ENCODE data around the gene NUDT6. TPM values are rescaled to one million over a fixed set of nuclear protein-coding genes. Genes with fewer than 3 reads are reported as not detected.

The NUDT6 gene
- total RNA-seq, 1 donor from 2014 or later = 11.6 TPM

GRCh38 chr4:122899682-122900081 is 22.7 kb downstream of the NUDT6 start:
- Histone ChIP-seq H3K36me3 (no peaks in the 10 kb centered on the region), H3K27ac (peak overlapping the region; percentile 50 to 78), H3K4me3 (no peak overlapping the region), H3K4me1 (peaks cover 0 to 46% of the 10 kb centered on the region in 2 donors), H3K27me3 (no peaks in the 10 kb centered on the region), H3K9me3 (no peaks in the 10 kb centered on the region)
- intact Hi-C loops (cut with DNase I) = loop anchor here (2.0 to 5.0 kb wide), 3 partner anchors 42 to 1202 kb away; partner anchors contain the start of genes ANXA5 and FGF2
- no peak for TF ChIP-seq CTCF (IDR thresholded peaks at IDR 0.05)
- DNase-seq (ENCODE audit: low spot score in 2 of 2) = no peak

- Histone ChIP-seq H3K27me3 (no peaks in the 10 kb centered on the region), H3K9me3 (no peaks in the 10 kb centered on the region), H3K27ac (peak overlapping the region; percentile 60 to 78), H3K4me3 (no peak overlapping the region), H3K4me1 (peaks cover 0 to 46% of the 10 kb centered on the region in 2 donors), H3K36me3 (no peaks in the 10 kb centered on the region)
- no peak for TF ChIP-seq CTCF (IDR thresholded peaks at IDR 0.05)
- intact Hi-C loops (cut with DNase I) = loop anchor here (2.0 to 5.0 kb wide), 2 partner anchors 72 to 1201 kb away; partner anchors contain the start of genes ANXA5 and FGF2
- peak in 1 of 2 donors; percentile 85 for DNase-seq (ENCODE audit: low spot score in 2 of 2)
Measured at GRCh38 chr4:122898370-122899150, 23.8 kb downstream of the NUDT6 start.

- Histone ChIP-seq H3K4me1 (peaks cover 0 to 43% of the 10 kb centered on the region in 2 donors), H3K9me3 (no peaks in the 10 kb centered on the region), H3K4me3 (no peak overlapping the region), H3K36me3 (no peaks in the 10 kb centered on the region), H3K27me3 (no peaks in the 10 kb centered on the region), H3K27ac (peak overlapping the region; percentile 60 to 73)
- TF ChIP-seq CTCF (IDR thresholded peaks at IDR 0.05) = no peak
- intact Hi-C loops (cut with DNase I) = loop anchor here (5.0 kb wide), 1 partner anchor 1199 kb away; the partner anchor contains the start of gene ANXA5
- no peak for DNase-seq (ENCODE audit: low spot score in 2 of 2)
Measured at GRCh38 chr4:122896270-122896669, 26.1 kb downstream of the NUDT6 start.

- H3K4me3 ChIP-seq = peak overlapping the region in 1 of 2 donors; percentile 2
- H3K27me3 ChIP-seq = no peaks in the 10 kb centered on the region
- H3K4me1 ChIP-seq = peaks cover 0 to 36% of the 10 kb centered on the region in 2 donors
- peak overlapping the region; percentile 60 to 73 for H3K27ac ChIP-seq
- H3K36me3 ChIP-seq = no peaks in the 10 kb centered on the region
- DNase-seq (ENCODE audit: low spot score in 2 of 2) = no peak
- H3K9me3 ChIP-seq = no peaks in the 10 kb centered on the region
- no peak for TF ChIP-seq CTCF (IDR thresholded peaks at IDR 0.05)
- intact Hi-C loops (cut with DNase I) = loop anchor here (5.0 kb wide), 1 partner anchor 1198 kb away; the partner anchor contains the start of gene ANXA5
Measured at GRCh38 chr4:122895336-122895995, 26.9 kb downstream of the NUDT6 start.

- no peak for TF ChIP-seq CTCF (IDR thresholded peaks at IDR 0.05)
- H3K4me1 ChIP-seq = peaks cover 0 to 40% of the 10 kb centered on the region in 2 donors
- H3K36me3 ChIP-seq = no peaks in the 10 kb centered on the region
- H3K4me3 ChIP-seq = no peak overlapping the region
- H3K27ac ChIP-seq = peak overlapping the region; percentile 60 to 73
- H3K27me3 ChIP-seq = no peaks in the 10 kb centered on the region
- intact Hi-C loops (cut with DNase I) = loop anchor here (5.0 kb wide), 1 partner anchor 1198 kb away; the partner anchor contains the start of gene ANXA5
- DNase-seq (ENCODE audit: low spot score in 2 of 2) = no peak
- H3K9me3 ChIP-seq = no peaks in the 10 kb centered on the region
Measured at GRCh38 chr4:122894827-122895226, 27.6 kb downstream of the NUDT6 start.

All from ascending aorta (tissue), 2 donors.